ENCODE data around the gene AMN.

GRCh38 chr14:102927346-102927877 is 4.9 kb downstream of the AMN start:
- TF ChIP-seq CTCF (IDR thresholded peaks at IDR 0.05) = no peak
- TF ChIP-seq EP300 (IDR thresholded peaks at IDR 0.05) = no peak
